NCI-H524 (cell line): Measurements from ENCODE around the gene FIBCD1.

Source experiments
- DNase-seq, 2 experiments: peaks; one replicate each; lab custom pipeline; 2025; lab: John Stamatoyannopoulos, UW

Gene FIBCD1

DNA sequence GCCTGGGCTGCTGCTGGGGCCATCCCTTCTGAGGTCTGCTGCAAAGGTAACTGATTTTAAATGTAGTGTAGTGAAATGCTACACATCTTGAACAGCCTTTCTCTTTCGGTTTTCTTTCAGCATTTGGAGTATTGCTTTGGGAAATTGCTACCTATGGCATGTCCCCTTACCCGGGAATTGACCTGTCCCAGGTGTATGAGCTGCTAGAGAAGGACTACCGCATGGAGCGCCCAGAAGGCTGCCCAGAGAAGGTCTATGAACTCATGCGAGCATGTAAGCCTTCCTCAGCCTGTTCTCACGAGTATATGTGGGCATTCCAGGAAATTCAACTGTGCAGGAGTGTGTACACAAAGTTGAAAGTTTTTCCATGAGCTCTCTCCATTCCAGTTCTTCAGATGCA, 60.8 kb downstream of the FIBCD1 start:
- DNase-seq: no peak

DNA sequence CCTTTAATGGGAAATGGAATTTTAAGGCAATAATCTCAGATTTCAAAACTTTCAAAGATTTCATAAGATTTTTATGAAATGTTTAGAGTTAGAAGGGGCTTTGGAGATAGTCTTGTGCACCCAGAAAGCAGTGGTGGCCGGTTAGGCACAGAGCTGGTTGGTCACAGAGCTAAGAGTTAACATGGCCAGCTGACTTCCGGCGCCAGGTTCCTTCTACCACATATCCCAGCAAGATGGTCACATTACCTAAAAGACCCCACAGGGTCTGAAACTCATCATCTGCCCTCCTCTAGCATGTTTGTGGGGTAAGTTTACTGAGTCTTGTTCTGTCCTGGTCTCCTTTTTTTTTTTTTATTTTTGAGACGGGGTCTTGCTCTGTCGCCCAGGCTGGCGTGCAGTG, 61.7 kb downstream of the FIBCD1 start:
- no peak for DNase-seq

DNA sequence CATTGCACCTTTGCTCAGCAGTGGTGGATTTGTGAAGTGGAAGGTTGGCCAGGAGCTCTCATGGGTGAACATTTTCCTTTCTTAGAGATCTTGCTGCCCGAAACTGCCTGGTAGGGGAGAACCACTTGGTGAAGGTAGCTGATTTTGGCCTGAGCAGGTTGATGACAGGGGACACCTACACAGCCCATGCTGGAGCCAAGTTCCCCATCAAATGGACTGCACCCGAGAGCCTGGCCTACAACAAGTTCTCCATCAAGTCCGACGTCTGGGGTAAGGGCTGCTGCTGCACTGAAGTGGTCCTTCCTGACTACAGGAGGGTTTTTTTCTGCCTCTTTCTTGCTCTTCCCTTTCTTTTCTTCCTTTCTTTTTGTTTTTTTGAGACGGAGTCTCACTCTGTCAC, 64.3 kb downstream of the FIBCD1 start:
- DNase-seq: no peak

DNA sequence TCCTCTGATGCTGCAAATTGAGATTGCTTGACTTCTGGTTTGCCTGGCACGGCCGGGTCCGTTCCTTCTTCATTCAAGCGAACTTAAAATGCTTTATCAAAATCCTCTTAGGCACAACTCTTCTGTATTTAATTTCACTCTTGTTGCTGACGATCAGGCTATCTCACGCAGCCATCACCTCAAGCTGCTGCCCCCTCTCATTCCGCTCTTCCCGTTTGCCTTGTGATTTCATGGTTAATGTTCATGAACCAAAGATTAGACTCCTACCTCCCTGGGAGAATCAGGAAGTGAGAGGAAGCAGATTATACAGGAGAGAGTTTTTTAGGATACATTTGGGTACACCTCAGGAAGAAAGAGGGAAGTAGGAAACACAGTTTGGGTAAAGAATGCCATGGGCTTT, 65.1 kb downstream of the FIBCD1 start:
- no peak for DNase-seq

DNA sequence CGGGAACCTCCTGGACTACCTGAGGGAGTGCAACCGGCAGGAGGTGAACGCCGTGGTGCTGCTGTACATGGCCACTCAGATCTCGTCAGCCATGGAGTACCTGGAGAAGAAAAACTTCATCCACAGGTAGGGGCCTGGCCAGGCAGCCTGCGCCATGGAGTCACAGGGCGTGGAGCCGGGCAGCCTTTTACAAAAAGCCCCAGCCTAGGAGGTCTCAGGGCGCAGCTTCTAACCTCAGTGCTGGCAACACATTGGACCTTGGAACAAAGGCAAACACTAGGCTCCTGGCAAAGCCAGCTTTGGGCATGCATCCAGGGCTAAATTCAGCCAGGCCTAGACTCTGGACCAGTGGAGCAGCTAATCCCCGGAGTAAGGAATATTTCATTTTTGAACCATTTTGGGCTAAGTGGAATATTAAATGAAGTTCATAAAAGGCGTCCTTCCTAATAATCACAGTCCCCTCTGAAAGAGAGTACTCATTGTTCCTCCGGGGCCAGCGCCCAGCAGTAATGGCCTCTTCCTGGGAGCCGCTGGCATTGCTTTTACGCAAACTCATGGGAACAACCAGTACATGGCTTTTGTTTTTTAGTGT, 66.0 kb downstream of the FIBCD1 start:
- no peak for DNase-seq

DNA sequence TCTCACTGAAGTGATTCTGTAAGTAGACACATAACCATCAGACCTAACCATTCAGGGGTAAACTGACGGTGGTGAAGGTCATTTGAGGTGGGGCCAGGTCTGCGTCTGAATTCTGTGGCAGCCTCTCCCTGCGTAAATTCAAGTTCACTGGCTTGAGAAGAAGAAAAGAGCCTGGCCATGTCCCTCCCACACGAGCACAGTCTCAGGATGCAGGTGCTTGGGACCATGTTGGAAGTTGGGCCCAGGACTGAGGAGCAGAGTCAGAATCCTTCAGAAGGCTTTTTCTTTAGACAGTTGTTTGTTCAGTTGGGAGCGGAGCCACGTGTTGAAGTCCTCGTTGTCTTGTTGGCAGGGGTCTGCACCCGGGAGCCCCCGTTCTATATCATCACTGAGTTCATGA, 66.5 kb downstream of the FIBCD1 start:
- no peak for DNase-seq

DNA sequence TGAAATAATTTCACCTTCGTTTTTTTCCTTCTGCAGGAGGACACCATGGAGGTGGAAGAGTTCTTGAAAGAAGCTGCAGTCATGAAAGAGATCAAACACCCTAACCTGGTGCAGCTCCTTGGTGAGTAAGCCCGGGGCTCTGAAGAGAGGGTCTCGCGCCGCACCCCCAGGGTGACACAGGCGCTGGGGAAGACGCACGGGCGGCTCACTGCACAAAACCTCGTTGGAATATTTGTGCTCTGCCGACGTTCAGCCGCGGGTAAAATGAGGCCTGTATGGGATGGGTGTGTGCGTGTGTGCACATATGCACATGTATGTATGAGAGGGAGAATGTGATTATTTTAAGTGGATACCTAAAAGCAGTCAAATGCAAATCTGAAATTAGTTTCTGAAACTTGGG, 67.0 kb downstream of the FIBCD1 start:
- no peak for DNase-seq

DNA sequence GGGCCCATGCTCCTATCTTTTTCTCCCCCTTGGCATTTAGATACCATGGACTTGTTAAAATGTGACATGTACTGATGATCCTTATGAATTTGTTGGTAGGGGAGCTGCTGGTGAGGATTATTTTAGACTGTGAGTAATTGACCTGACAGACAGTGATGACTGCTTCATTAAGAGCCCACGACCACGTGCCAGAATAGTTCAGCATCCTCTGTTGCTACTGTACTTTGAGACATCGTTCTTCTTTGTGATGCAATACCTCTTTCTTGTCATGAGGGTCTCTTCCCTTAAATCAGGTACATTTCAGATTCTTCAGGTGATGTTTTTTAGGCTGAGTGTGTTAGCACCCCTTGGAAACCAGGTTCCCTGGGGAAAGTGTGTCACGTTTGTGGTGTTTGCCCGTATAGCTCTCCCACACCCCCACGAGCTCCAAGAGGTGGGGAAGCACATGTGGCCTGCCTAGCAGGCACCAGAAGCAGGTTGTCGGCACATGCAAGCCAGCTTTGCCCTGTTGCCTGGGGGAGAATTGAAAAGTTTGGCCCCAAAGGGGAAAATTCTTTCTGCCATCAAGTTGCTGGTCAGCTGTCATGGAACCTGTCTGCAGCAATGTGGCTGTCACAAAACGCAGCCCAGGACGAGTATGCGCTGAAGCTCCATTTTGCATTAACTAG, 67.5 kb downstream of the FIBCD1 start:
- no peak for DNase-seq

DNA sequence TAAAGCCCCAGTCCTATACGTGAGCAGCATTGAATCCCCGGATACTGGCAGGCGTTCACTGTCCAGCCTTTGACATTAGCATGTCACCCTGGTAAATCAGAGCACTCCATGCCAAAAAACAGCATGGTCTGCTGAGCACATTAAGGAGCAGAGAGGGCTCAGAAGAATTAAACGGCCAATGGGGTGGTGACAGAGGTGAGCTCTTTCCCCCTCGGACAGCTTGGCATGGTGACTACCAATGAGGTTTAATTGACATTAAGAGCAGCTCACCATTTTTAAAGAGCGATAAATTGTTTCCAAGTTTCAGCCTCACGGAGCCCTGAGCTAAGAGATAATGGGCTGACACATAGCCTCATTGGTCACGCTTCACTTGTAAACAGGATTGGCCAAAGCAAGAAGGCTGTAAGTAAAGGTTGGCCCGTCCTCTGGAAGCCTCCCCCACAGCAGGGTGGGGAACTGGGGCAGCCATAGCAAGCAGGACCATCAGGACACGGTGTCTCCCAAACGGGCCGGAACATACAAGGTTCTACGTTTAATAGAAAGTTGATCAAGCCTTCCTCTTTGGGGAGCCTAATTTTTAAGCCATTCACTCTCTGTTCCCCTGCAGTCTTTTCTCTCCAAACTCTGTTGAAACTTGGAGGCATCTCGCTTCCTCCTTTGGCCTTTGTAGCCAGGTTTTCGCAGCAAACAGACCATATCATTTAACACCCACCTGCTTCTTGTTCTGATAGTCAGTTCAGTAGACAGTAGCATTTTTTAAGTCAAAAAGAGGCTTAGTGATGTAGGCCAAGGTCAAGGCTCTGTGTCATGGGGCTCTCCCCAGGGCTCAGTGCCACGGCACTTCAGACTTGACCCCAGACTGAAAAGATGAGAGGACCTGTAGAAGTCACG, 68.3 kb downstream of the FIBCD1 start:
- DNase-seq: no peak

DNA sequence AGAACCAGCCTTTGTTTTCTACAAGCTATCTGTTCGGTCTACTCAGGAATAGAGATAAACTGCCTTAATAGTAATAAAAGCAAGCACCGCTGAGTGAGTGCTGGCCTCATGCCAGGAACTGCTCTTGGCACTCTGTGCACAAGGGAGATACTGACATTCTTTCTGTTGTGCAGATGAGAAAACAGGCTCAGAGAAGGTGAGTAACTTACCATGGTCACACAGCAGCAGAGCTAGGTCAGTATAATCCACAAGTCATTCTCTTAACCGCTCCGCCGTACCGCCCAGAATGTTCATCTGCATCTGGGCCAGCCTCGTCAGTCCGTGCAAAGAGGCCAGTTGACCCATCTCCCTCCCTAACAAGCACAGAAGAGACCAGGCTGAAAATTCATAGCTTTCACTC, 69.8 kb downstream of the FIBCD1 start:
- no peak for DNase-seq

DNA sequence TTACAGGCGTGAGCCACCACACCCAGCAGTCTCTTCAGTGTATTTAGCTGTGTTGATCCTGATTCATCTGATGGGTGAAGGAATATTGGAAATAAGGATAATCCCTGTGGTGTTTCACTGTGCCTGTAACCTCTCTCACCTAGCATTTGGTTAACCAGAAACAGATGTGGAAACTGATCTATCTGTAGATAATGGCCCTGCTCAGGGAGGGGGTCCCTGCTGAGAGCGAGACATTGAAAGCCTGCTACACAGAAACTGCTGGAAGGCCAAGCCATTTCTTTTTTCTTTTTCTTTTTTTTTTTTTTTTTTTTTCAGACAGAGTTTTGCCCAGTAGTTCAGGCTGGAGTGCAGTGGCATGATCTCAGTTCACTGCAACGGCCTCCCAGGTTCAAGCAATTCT, 70.8 kb downstream of the FIBCD1 start:
- DNase-seq: no peak

DNA sequence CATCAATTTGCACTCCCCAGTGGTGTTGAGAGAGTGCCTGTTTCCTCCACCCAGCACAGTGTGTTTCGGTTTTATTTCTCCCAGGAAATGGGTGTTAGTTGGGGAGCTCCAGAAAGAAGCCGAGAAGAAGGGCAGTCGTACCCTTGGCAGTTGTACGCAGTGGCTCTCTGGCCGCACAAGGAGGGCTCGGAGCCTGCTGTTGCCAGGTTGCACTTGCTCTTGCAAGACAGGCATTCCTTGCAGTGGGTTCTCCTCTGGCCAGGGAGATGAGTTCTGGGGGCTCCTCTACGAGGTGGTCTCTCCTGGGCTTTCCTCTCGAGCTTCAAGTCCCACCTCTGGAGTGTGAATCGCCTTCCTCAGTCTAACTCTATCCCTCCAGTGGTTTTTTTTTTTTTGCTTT, 71.5 kb downstream of the FIBCD1 start:
- DNase-seq: no peak

DNA sequence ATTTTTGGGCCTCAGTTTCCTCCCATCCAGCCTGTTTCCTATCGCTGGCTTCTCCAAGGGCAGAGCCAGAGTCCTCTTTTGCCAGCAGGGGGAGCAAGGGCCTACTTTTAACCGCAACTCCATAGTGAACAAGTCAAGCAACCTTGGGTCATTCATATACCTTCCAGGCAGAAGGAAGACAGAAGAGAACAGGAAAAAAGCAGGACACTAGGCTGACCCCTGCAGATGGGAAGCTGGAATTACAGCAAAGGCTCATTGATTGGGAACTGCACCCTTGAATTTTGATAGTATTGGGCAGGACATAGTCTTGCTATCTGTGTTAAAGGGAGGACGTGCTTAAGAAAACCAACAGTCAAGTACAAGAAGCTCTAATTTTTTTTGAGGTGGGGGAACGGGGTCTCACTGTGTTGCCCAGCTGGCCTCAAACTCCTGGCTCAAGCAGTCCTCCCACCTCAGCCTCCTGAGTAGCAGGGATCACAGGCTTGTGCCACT, 72.5 kb downstream of the FIBCD1 start:
- DNase-seq: peak; percentile 81 to 95

DNA sequence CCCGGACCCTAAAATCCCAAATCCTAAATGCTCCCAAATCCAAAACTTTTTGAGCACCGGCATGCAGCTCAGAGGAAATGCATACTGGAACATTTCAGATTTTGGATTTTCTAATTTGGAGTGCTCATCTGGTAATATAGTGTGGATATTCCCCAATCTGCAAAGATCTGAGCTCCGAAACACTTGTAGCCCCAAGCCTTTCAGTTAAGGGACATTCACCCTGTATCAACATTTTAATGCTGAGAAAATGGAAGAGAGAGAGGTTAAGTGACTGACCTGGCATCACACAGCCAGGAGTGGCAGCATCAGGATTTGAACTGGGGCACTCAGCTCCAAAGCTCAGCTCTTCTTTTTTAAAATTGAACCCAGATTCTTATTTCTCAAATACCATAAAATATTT, 73.1 kb downstream of the FIBCD1 start:
- DNase-seq: no peak

DNA sequence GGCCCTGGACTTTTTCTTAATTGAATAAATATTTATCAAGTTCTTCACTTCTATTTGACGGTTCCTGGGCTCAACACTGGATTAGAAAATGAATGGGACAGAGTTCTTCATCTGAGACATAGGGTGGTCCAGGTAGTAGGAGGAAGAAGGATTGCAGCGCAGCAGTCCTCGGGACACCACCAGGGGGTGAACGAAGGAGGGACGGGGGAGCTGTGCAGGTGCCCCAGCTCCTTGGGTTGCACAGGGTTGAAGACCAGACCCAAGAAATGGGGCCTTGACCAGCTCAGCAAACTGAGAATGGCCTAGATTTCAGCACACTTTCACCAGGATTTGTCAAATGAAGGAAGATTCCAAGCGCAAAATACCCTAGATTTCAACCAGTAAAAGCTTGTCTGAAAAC, 74.5 kb downstream of the FIBCD1 start:
- DNase-seq: no peak

DNA sequence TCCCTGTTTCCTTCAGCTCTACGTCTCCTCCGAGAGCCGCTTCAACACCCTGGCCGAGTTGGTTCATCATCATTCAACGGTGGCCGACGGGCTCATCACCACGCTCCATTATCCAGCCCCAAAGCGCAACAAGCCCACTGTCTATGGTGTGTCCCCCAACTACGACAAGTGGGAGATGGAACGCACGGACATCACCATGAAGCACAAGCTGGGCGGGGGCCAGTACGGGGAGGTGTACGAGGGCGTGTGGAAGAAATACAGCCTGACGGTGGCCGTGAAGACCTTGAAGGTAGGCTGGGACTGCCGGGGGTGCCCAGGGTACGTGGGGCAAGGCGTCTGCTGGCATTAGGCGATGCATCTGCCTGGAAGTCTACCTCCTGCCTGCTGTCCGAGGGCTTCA, 76.3 kb downstream of the FIBCD1 start:
- DNase-seq: no peak

DNA sequence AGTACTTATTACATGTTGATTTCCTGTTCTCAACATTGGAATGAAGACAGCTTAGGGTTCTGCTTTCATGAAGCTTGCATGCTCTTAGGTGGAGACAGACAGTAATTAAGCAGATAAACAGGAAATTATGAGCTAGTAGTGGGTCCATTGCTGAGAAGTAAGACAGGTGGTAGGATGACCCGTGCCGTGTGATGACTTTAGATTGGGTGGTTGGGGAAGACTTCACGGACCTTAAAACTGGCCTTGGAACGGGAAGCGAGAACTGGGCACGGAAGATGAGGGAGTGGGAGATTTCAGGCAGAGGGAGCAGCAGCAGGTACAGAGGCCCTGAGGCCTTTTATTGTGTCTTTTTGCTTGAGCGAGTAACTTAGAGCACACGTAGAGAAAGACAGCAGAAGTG, 76.8 kb downstream of the FIBCD1 start:
- no peak for DNase-seq

DNA sequence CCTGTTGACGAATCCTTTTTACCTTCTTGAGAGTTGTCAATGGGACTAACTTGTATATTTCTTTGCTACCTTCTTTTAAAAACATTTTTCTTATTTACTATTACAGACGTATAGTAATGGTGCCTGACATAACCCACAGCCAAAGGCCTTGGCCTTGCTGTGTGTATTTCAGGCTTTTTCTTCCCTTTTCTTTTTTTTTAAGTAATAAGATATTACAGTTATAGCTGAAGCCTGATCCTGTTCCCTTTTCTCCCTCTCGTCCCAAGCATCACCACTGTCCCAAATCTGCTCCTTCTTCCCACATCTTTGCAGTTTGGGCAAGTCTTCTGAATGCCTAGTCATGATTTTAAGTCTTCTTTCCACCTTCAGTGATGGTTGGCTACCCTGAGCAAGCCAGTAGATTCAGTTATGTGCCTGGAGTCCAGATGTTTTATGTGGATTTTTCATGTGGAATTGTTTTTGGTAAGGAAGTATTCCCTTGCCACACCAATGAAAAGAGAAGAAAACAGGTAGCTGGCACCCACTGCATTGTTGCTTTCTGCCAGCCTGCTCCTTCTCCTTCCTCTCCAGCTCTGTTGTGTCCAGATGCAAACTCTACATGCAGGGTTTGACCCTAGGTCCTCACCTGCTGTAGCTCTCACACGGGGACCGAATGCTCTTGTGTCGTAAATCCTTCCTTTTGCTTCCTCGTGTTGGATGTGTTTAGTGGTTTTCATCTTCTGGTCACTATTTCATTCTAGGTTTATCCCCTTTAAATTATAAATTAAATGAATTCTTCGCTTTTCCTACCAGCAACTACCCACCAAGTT, 77.5 kb downstream of the FIBCD1 start:
- no peak for DNase-seq

DNA sequence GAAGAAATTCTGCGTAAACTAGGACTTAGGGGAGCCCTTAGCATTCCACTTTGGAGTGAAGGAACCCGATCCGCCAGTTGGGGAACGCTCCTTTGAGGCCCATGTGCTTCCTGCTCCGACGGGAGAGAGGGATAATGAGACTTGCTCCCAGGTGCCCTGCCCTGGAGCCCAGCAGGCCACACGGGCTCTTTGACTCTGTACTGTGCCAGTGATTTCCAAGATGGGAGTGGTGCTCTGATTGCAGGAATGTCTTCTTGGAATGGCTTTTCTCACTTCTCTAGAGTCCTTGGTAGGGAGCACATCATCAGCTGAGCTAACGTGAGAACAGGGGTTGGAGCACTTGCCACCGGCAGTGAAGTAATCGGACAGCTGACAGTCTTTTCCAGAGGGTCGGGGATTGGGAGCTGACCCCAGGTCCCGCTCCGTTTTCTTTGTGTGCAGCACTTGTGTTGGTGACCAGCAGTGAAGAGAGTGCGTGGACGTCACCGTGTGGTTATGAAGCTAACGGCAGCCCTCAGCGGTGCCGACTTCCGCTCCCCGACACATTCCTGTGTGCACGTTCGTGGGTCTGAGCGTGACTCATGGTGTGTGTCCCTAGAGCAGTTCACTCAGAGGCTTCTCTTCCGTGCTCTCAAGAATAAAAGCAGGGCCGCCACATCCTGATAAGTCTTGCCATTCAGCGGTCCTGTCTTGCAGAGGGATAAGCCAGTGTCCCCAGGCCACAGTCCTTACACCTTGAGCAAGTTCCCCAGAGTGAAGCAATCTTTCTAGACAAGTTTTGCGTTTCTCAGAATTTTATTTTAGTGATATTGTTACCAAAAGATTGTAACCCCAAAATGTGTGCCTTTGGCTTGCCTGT, 78.4 kb downstream of the FIBCD1 start:
- DNase-seq: no peak

DNA sequence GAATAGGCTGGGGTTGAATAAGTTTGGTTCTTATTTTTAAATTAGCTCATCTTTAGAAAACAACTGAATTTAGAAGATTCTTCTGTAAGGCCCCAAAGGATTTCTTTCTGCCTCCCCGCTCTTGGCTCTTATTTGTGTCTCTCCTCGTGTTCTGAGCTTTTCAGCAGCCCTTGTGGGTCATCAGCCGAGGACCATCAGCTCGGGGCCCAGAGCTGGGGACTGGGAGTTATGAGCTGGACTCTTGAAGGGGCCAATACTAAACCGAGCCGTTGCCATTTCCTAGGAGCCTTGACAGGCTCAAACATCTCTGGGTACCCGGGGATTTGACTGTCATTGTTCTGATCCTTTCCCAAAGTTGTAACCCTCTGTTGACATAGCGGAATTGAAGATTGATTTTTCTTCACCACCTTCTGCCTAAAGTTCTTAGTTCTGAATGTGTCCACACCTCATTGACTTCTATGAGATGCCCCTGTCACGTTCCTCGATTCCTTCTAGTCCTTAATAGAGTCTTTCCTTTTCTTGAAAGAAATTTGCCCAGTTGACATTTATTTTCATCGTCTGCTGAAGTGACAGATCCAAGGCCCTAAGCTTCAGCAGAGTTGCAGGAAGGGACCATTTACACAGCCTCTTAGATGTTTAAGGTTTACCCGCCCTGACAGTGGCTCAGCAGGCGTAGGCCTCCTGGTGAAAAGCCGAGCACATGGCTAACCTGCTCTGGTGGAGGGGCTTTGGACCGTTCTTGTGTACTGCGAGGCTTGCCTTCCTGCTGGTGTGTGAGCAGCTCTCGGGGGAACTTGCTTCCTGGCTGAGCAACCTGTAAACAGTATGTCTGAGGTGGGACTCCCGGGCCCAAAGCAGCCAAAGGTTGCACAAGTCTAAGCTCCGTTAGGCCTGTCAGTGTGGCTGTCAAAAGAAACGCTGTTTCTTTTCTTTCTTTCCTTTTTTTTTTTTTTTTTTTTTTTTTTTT, 80.0 kb downstream of the FIBCD1 start:
- DNase-seq: no peak
